HepG2 (cell line): Measurements from ENCODE around the gene TK1. TPM values are rescaled to one million over a fixed set of nuclear protein-coding genes. Genes with fewer than 3 reads are reported as not detected.

Experiments
- ARID2 ChIP-seq: sonication (generic); formaldehyde crosslinking; IDR thresholded peaks from 2 replicates; pipeline ENCODE4 v1.8.1; 2022; ENCODE audit warnings: mild to moderate bottlenecking, missing genetic modification reagents, borderline replicate concordance
- ATF5 ChIP-seq: sonication (generic); formaldehyde crosslinking; IDR thresholded peaks from 2 replicates; pipeline ENCODE4 v1.4.0; 2020; ENCODE audit warnings: mild to moderate bottlenecking, low read depth, missing genetic modification reagents
- BHLHE40 ChIP-seq: IDR thresholded peaks from 2 replicates; pipeline ENCODE4 v1.6.1; 2011; ENCODE audit warnings: low read length, improper control_type of control experiment
- DNMT1 ChIP-seq: sonication (generic); formaldehyde crosslinking; IDR thresholded peaks from 2 replicates; pipeline ENCODE4 v1.5.1; 2020; ENCODE audit warnings: mild to moderate bottlenecking, missing genetic modification reagents
- EED ChIP-seq: sonication (generic); formaldehyde crosslinking; IDR thresholded peaks from 2 replicates; pipeline ENCODE4 v1.5.0; 2020; ENCODE audit warnings: mild to moderate bottlenecking, missing genetic modification reagents
- FOXP1 ChIP-seq, 2 experiments: fragments of 450-650 bp in 1 of 2; IDR thresholded peaks; 2 replicates each; pipeline ENCODE4 v1.6.1; 2017 to 2018; ENCODE audit warnings: antibody characterized with exemption in 1 of 2
- JARID2 ChIP-seq: sonication (generic); formaldehyde crosslinking; IDR thresholded peaks from 2 replicates; pipeline ENCODE4 v1.8.1; 2023; ENCODE audit warnings: missing genetic modification reagents, inconsistent platforms; ENCODE audit not compliant: insufficient replicate concordance
- KLF16 ChIP-seq, 2 experiments: sonication (generic) in 1 of 2; formaldehyde crosslinking in 1 of 2; IDR thresholded peaks; 2 replicates each; pipeline versions ENCODE4 v1.6.1 to v1.8.0; 2016 to 2023; ENCODE audit warnings: missing genetic modification reagents in 2 of 2, missing compliant biosample characterization in 1 of 2
- MZF1 ChIP-seq: sonication (generic); formaldehyde crosslinking; IDR thresholded peaks from 2 replicates; pipeline ENCODE4 v1.8.1; 2023; ENCODE audit warnings: mild to moderate bottlenecking, missing genetic modification reagents, borderline replicate concordance
- NFIC ChIP-seq: IDR thresholded peaks from 2 replicates; pipeline ENCODE4 v1.6.1; 2012; ENCODE audit warnings: mild to moderate bottlenecking, low read length, inconsistent platforms
- PBX2 ChIP-seq: IDR thresholded peaks from 2 replicates; pipeline ENCODE4 v1.6.1; 2016; ENCODE audit warnings: control low read depth
- PREB ChIP-seq: sonication (generic); formaldehyde crosslinking; IDR thresholded peaks from 2 replicates; pipeline ENCODE4 v1.4.0; 2020; ENCODE audit warnings: missing genetic modification reagents
- RBFOX2 ChIP-seq: fragments of 200-400 bp; formaldehyde crosslinking; IDR thresholded peaks from 2 replicates; pipeline ENCODE4 v1.6.1; 2017; ENCODE audit warnings: low read depth, mild to moderate bottlenecking, low read length
- THAP7 ChIP-seq: sonication (generic); formaldehyde crosslinking; IDR thresholded peaks from 2 replicates; pipeline ENCODE4 v1.8.1; 2023; ENCODE audit warnings: mild to moderate bottlenecking, missing genetic modification reagents
- ZBTB33 ChIP-seq: sonication (generic); formaldehyde crosslinking; IDR thresholded peaks from 2 replicates; pipeline ENCODE4 v1.4.0; 2020; ENCODE audit warnings: missing genetic modification reagents
- ZBTB7A ChIP-seq: sonication (generic); formaldehyde crosslinking; IDR thresholded peaks from 2 replicates; pipeline ENCODE4 v1.8.0; 2022; ENCODE audit warnings: mild to moderate bottlenecking, missing genetic modification reagents
- ZFP37 ChIP-seq: sonication (generic); formaldehyde crosslinking; IDR thresholded peaks from 2 replicates; pipeline ENCODE4 v1.4.0; 2020; ENCODE audit warnings: missing genetic modification reagents, borderline replicate concordance
- ZFY ChIP-seq: sonication (generic); formaldehyde crosslinking; IDR thresholded peaks from 2 replicates; pipeline ENCODE4 v1.4.0; 2020; ENCODE audit warnings: missing genetic modification reagents
- ZNF274 ChIP-seq: sonication (generic); formaldehyde crosslinking; IDR thresholded peaks from 2 replicates; pipeline ENCODE4 v1.5.1; 2020; ENCODE audit warnings: mild to moderate bottlenecking, missing genetic modification reagents
- ZNF329 ChIP-seq: sonication (generic); formaldehyde crosslinking; IDR thresholded peaks from 2 replicates; pipeline ENCODE4 v1.9.0; 2021; ENCODE audit warnings: low read depth, mild to moderate bottlenecking, missing genetic modification reagents
- ZNF431 ChIP-seq: sonication (generic); formaldehyde crosslinking; IDR thresholded peaks from 2 replicates; pipeline ENCODE4 v1.9.0; 2022; ENCODE audit warnings: missing genetic modification reagents, low read depth, mild to moderate bottlenecking, borderline replicate concordance
- ZNF567 ChIP-seq: sonication (generic); formaldehyde crosslinking; IDR thresholded peaks from 2 replicates; pipeline ENCODE4 v1.8.1; 2023; ENCODE audit warnings: mild to moderate bottlenecking, missing genetic modification reagents, borderline replicate concordance
- ZNF703 ChIP-seq: sonication (generic); formaldehyde crosslinking; IDR thresholded peaks from 2 replicates; pipeline ENCODE4 v1.5.1; 2020; ENCODE audit warnings: missing genetic modification reagents, mild to moderate bottlenecking, moderate library complexity, borderline replicate concordance
- ZNF776 ChIP-seq: sonication (generic); formaldehyde crosslinking; IDR thresholded peaks from 2 replicates; pipeline ENCODE4 v1.4.0; 2020; ENCODE audit warnings: mild to moderate bottlenecking, missing genetic modification reagents
- ZNF883 ChIP-seq: sonication (generic); formaldehyde crosslinking; IDR thresholded peaks from 2 replicates; pipeline ENCODE4 v1.5.1; 2020; ENCODE audit warnings: mild to moderate bottlenecking, missing genetic modification reagents; ENCODE audit errors: not compliant biosample characterization
- polyA plus RNA-seq, 8 experiments: library from polyadenylated mRNA; depleted of rRNA in 3 of 8; stranded (reverse) in 7 of 8; unstranded in 1 of 8; fragments of >200 nt; fragmentation: Illumina TruSeq in 4 of 8; extraction: Trizol in 4 of 8; gene quantifications; 2 replicates each; pipeline versions ENCODE4 v1.2.1 to v1.2.3, GENCODE V29; 2011 to 2016; ENCODE audit warnings: low read depth in 4 of 8, missing spikeins in 1 of 8, mixed read lengths in 1 of 8; ENCODE audit not compliant: insufficient read depth in 1 of 8
- total RNA-seq, 5 experiments: library from RNA; depleted of rRNA; stranded (reverse); fragments of >200 nt; fragmentation: Illumina TruSeq; extraction: Trizol; gene quantifications; 2 replicates each; pipeline ENCODE4 v1.2.3, GENCODE V29; 2016; ENCODE audit warnings: low read depth in 1 of 5

The TK1 gene
- total and polyA plus RNA-seq, 2 of the 13 experiments (the other 11 are each of a cell fraction or from before 2014, with no cell fraction given): 45.0 to 96.0 TPM

GRCh38 chr17:78130437-78131101 lies 56.3 kb downstream of the TK1 start, which contains the start of gene TMC8 (continued):
- TF ChIP-seq ZBTB33 (CRISPR knock-in tag) (0 out of 2 replicates have a peak, but pooled peaks have one; percentile 19), RBFOX2 (no peak), ZNF703 (CRISPR knock-in tag) (no peak), PBX2 (no peak), MZF1 (CRISPR knock-in tag) (no peak), ZNF776 (CRISPR knock-in tag) (no peak), FOXP1 (IDR thresholded peaks at IDR 0.05) (no peak), FOXP1 (CRISPR knock-in tag; IDR thresholded peaks at IDR 0.05) (peak; percentile 22; the same call in 1 of the 2 replicates), ATF5 (CRISPR knock-in tag) (no peak), ZBTB7A (no peak; the same call in 1 of the 2 replicates), ZNF329 (CRISPR knock-in tag) (no peak), NFIC (no peak), EED (CRISPR knock-in tag) (no peak), JARID2 (CRISPR knock-in tag) (no peak), BHLHE40 (no peak), ZFY (CRISPR knock-in tag) (peak; percentile 78; the same call in 1 of the 2 replicates), DNMT1 (CRISPR knock-in tag) (no peak), PREB (CRISPR knock-in tag) (no peak), ZNF431 (CRISPR knock-in tag) (peak; percentile 92; the same call in 1 of the 2 replicates), THAP7 (no peak; the same call in 1 of the 2 replicates), KLF16 (CRISPR knock-in tag; IDR thresholded peaks at IDR 0.05) (no peak), ZNF883 (CRISPR knock-in tag) (no peak), ZNF274 (CRISPR knock-in tag) (no peak; the same call in 1 of the 2 replicates), ZNF567 (CRISPR knock-in tag) (no peak), ARID2 (no peak), ZFP37 (CRISPR knock-in tag) (no peak; the same call in 1 of the 2 replicates)
